Brain microvascular endothelial cell (primary cell): ENCODE measurements around the gene SAMD4A.

Source experiments
- DNase-seq: peaks from one replicate; pipeline ENCODE4 v3.0.0-alpha.2; 2020
- H3K27ac ChIP-seq: fragments of 250-450 bp; sonication (Bioruptor Pico); 2 replicates; pipeline ENCODE4 v1.5.1; 2020; ENCODE audit warnings: mild to moderate bottlenecking, moderate library complexity
- H3K27me3 ChIP-seq: fragments of 250-450 bp; sonication (Bioruptor Pico); replicated peaks from 2 replicates; pipeline ENCODE4 v1.5.1; 2020; ENCODE audit warnings: mild to moderate bottlenecking
- H3K36me3 ChIP-seq: fragments of 250-450 bp; sonication (Bioruptor Pico); replicated peaks from 2 replicates; pipeline ENCODE4 v1.5.1; 2020; ENCODE audit warnings: mild to moderate bottlenecking
- H3K4me3 ChIP-seq: 2 replicates; pipeline ENCODE4 v1.5.1; 2011; ENCODE audit warnings: low read depth, mild to moderate bottlenecking, control low read depth, low read length, moderate library complexity
- CTCF ChIP-seq: IDR thresholded peaks from 2 replicates; pipeline ENCODE4 v1.5.1; 2011; ENCODE audit warnings: low read depth, mild to moderate bottlenecking, moderate library complexity, low read length, control low read depth, inconsistent platforms; ENCODE audit errors: missing control alignments
- in situ Hi-C: cut with HindIII; loops from 2 replicates; pipeline ENCODE4 v1.10.0; 2017; ENCODE audit warnings: low sequenced_read_pairs, low pct_ligation_motif_present

SAMD4A gene

GRCh38 chr14:54566410-54567223, at the start of gene SAMD4A:
SAMD4A (plus strand) TSS chr14:54567128; CDS start chr14:54567917, 789 bp downstream.
- no peaks in the 10 kb centered on the region for H3K27me3 ChIP-seq
- H3K4me3 ChIP-seq = peak within 1 kb of the TSS; percentile 78
- peak; percentile 67 for TF ChIP-seq CTCF
- peak; percentile 82 for DNase-seq
- H3K27ac ChIP-seq = peak within 1 kb of the TSS; percentile 73
- no peaks in the 10 kb centered on the region for H3K36me3 ChIP-seq
- in situ Hi-C loops = no loop called here

- Histone ChIP-seq H3K27ac (no peak overlapping the region), H3K36me3 (peaks cover 6% of the 10 kb centered on the region), H3K27me3 (no peaks in the 10 kb centered on the region), H3K4me3 (no peak overlapping the region)
- TF ChIP-seq CTCF = no peak
- DNase-seq = no peak
- in situ Hi-C loops = no loop called here
These were observed 42.5 kb upstream of the SAMD4A start for GRCh38 chr14:54524410-54524809.

GRCh38 chr14:54528973-54529372, 38.0 kb upstream of the SAMD4A start:
- no peak for DNase-seq
- no peak overlapping the region for H3K4me3 ChIP-seq
- peaks cover 6% of the 10 kb centered on the region for H3K36me3 ChIP-seq
- in situ Hi-C loops = no loop called here
- H3K27me3 ChIP-seq = no peaks in the 10 kb centered on the region
- no peak for TF ChIP-seq CTCF
- no peak overlapping the region for H3K27ac ChIP-seq

- Histone ChIP-seq H3K36me3 (peaks cover 6% of the 10 kb centered on the region), H3K27me3 (no peaks in the 10 kb centered on the region), H3K4me3 (no peak overlapping the region), H3K27ac (no peak overlapping the region)
- in situ Hi-C loops = no loop called here
- no peak for TF ChIP-seq CTCF
- DNase-seq = peak; percentile 63
These were observed 37.1 kb upstream of the SAMD4A start for GRCh38 chr14:54529811-54530210.

- Histone ChIP-seq H3K27me3 (no peaks in the 10 kb centered on the region), H3K27ac (no peak overlapping the region)
- in situ Hi-C loops = no loop called here
These were observed 34.6 kb upstream of the SAMD4A start for GRCh38 chr14:54532111-54533012.

More at GRCh38 chr14:54532111-54533012, 34.6 kb upstream of the SAMD4A start:
- no peak overlapping the region for H3K4me3 ChIP-seq
- no peak for TF ChIP-seq CTCF
- DNase-seq = no peak
- no peaks in the 10 kb centered on the region for H3K36me3 ChIP-seq
